Right atrium auricular region (tissue), 2 donors: ENCODE data around the gene AFAP1L1. TPM values are rescaled to one million over a fixed set of nuclear protein-coding genes. Genes with fewer than 3 reads are reported as not detected.

ENCODE experiments used
- DNase-seq: peaks from one replicate; pipeline ENCODE4 v3.0.0-alpha.2; 2019; ENCODE audit warnings: low spot score
- H3K27ac ChIP-seq, 2 donors: fragments of 200-600 bp; sonication (generic); 1 replicate in 1 of 2; 2 replicates in 1 of 2; pipeline ENCODE4 v1.5.1; 2016 to 2019
- H3K27me3 ChIP-seq, 2 donors: fragments of 200-600 bp; sonication (generic); one replicate each; pipeline versions ENCODE4 v1.5.1 to v1.6.0; 2017 to 2019
- H3K36me3 ChIP-seq: fragments of 200-600 bp; sonication (generic); one replicate; pipeline ENCODE4 v1.5.1; 2016
- H3K4me1 ChIP-seq, 2 donors: fragments of 200-600 bp; sonication (generic); one replicate each; pipeline versions ENCODE4 v1.5.1 to v1.6.0; 2017 to 2019
- H3K4me3 ChIP-seq, 2 donors: fragments of 200-600 bp; sonication (generic); 1 replicate in 1 of 2; 2 replicates in 1 of 2; pipeline ENCODE4 v1.5.1; 2017 to 2019; ENCODE audit warnings: mild to moderate bottlenecking in 1 of 2, moderate library complexity in 1 of 2
- H3K9me3 ChIP-seq, 2 donors: fragments of 200-600 bp; sonication (generic); one replicate each; pipeline ENCODE4 v1.5.1; 2019
- total RNA-seq, 2 donors: library from RNA; depleted of rRNA; stranded (reverse); fragments of >200 nt; gene quantifications; one replicate each; pipeline ENCODE4 v1.1.0, GENCODE V29; 2016
- TF ChIP-seq, protein P1 (sequence below), 2 donors: fragments of 200-600 bp; sonication (generic); IDR thresholded peaks; one replicate each; pipeline ENCODE4 v1.5.1; 2019; ENCODE audit warnings: antibody characterized with exemption in 2 of 2

AFAP1L1 gene
- total RNA-seq, 2 donors from 2014 or later, result 45.6 to 48.9 TPM

DNA sequence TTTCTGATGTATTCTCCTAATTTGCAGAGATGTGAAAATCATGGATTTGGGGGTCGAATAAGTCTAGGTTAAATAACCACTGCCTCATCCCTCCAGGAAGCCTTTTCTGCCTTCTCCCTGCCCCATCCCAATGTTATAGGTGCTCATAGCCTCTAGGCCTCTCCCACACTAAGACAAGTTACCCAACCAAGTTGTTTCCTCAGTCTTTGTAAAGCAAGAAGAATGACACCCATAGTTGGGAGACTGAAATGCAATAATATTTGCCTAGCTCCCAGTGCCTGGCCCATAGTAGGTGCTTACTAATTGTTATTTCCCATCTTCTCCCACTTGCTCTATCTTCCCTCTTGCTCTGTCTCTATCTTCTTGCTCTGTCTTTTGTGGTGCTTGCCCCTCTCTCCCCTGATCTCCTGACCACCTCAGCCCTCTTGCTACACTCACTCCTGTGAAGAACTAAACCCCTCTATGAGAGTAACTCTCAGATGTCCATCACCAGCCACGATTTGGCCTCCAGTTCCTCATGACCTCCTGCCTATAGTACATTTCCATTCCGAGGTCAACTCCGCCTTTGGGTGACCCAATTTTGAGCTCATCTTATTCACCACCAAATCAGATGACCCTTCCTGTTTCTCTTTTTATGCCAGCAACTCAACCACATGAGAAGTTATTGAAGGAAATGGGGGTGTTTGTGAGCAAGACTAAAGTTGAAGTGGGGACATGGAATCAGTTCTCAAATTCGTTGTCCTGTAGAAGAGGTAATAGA is 7.0 kb downstream of the AFAP1L1 start:
- TF ChIP-seq, protein P1, sequence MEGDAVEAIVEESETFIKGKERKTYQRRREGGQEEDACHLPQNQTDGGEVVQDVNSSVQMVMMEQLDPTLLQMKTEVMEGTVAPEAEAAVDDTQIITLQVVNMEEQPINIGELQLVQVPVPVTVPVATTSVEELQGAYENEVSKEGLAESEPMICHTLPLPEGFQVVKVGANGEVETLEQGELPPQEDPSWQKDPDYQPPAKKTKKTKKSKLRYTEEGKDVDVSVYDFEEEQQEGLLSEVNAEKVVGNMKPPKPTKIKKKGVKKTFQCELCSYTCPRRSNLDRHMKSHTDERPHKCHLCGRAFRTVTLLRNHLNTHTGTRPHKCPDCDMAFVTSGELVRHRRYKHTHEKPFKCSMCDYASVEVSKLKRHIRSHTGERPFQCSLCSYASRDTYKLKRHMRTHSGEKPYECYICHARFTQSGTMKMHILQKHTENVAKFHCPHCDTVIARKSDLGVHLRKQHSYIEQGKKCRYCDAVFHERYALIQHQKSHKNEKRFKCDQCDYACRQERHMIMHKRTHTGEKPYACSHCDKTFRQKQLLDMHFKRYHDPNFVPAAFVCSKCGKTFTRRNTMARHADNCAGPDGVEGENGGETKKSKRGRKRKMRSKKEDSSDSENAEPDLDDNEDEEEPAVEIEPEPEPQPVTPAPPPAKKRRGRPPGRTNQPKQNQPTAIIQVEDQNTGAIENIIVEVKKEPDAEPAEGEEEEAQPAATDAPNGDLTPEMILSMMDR (IDR thresholded peaks at IDR 0.05), result no peak
- Histone ChIP-seq H3K36me3 (no peaks in the 10 kb centered on the region), H3K27ac (peak overlapping the region; percentile 76 to 88), H3K4me3 (no peak overlapping the region), H3K27me3 (no peaks in the 10 kb centered on the region), H3K9me3 (no peaks in the 10 kb centered on the region), H3K4me1 (peaks cover 0 to 85% of the 10 kb centered on the region in 2 donors)
- no peak for DNase-seq

DNA sequence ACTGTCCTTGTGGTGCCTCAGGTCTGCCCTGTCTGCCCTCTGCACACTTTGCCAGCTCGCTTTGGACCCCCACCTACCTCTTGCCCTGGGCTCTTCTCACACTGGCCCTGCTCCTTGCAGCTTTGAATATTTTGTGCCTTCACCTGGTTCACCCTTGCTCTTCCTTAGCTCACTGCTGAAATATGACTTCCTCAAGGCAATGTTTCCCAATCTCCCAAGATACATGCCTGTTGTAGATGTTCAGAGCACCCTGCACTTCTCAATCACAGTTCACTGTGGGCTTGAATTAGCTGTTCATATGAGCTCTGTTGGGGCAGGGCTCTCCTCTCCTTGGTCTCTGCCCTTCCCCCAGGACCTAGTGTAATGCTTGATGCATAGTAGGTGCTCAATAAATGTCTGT is 8.0 kb downstream of the AFAP1L1 start:
- no peaks in the 10 kb centered on the region for H3K9me3 ChIP-seq
- peaks cover 0 to 86% of the 10 kb centered on the region in 2 donors for H3K4me1 ChIP-seq
- no peaks in the 10 kb centered on the region for H3K27me3 ChIP-seq
- DNase-seq, result no peak
- TF ChIP-seq, protein P1 (IDR thresholded peaks at IDR 0.05), result no peak
- H3K4me3 ChIP-seq, result no peak overlapping the region
- no peaks in the 10 kb centered on the region for H3K36me3 ChIP-seq
- H3K27ac ChIP-seq, result peak overlapping the region; percentile 76 to 88

DNA sequence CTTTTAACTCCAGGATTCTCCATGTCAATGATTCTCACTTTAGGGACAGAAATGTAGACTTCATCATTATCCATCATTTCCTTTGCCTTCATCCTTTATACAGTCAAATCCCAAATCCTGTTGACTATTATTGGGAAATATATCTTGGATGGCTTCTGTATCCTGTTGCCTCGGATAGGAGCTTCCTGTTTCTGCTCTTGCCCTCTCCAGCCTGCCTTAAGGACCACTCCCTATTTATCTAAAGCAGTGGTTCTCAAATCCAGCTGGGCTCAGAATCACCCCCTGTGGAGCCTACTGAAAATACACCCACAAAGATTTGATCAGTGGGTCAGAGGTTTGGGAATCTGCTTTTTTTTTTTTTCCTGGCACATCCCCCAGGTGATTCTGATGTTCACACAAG is 8.5 kb downstream of the AFAP1L1 start:
- no peak overlapping the region for H3K4me3 ChIP-seq
- TF ChIP-seq, protein P1 (IDR thresholded peaks at IDR 0.05), result no peak
- peaks cover 0 to 88% of the 10 kb centered on the region in 2 donors for H3K4me1 ChIP-seq
- no peak for DNase-seq
- H3K27ac ChIP-seq, result peak overlapping the region; percentile 76 to 88
- H3K27me3 ChIP-seq, result no peaks in the 10 kb centered on the region
- no peaks in the 10 kb centered on the region for H3K9me3 ChIP-seq
- no peaks in the 10 kb centered on the region for H3K36me3 ChIP-seq

DNA sequence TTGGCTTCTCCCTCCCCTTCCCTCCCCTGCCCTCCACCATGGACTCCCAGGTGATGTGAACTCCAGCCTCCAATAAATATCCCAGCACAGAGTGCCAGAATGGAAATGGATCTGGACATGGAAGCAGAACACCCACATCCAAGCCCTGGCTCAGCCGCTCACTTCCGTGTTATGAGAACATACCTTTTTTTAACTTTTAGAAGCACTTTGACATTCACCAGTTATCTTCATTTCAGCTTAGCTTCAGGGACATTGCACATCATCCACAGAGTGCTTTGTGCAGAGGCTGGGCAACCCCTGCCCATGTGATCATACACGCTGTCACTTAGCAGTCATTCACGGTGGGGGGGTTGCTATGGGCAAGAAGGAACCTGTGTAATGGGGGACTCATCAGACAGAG is 9.1 kb downstream of the AFAP1L1 start:
- Histone ChIP-seq H3K36me3 (no peaks in the 10 kb centered on the region), H3K4me1 (peaks cover 0 to 90% of the 10 kb centered on the region in 2 donors), H3K27ac (peak overlapping the region; percentile 76 to 88), H3K27me3 (no peaks in the 10 kb centered on the region), H3K9me3 (no peaks in the 10 kb centered on the region), H3K4me3 (no peak overlapping the region)
- TF ChIP-seq, protein P1 (IDR thresholded peaks at IDR 0.05), result no peak
- DNase-seq, result no peak

- TF ChIP-seq, protein P1 (IDR thresholded peaks at IDR 0.05), result no peak
- Histone ChIP-seq H3K36me3 (no peaks in the 10 kb centered on the region), H3K27me3 (no peaks in the 10 kb centered on the region), H3K4me3 (no peak overlapping the region), H3K9me3 (no peaks in the 10 kb centered on the region), H3K27ac (peak overlapping the region; percentile 76 to 88), H3K4me1 (peaks cover 0 to 85% of the 10 kb centered on the region in 2 donors)
- DNase-seq, result no peak
Measured at GRCh38 chr5:149282027-149282965, 10.6 kb downstream of the AFAP1L1 start.
